ENCODE measurements around the gene NCKAP5. TPM values are rescaled to one million over a fixed set of nuclear protein-coding genes. Genes with fewer than 3 reads are reported as not detected.

The NCKAP5 gene
- total and polyA plus RNA-seq, 10 donors, result 0.39 to 6.0 (median 3.3) TPM

- no peaks in the 10 kb centered on the region for H3K4me1 ChIP-seq
- no peaks in the 10 kb centered on the region for H3K36me3 ChIP-seq
- H3K27ac ChIP-seq, result no peak overlapping the region
- no peaks in the 10 kb centered on the region for H3K9me3 ChIP-seq
- DNase-seq, result no peak
- intact Hi-C loops (cut with DNase I; ENCODE audit: low total_unique reads), result no loop called here
- TF ChIP-seq POLR2A (IDR thresholded peaks at IDR 0.05) (no peak), CTCF (IDR thresholded peaks at IDR 0.05 in 8 of 11, conservative IDR thresholded peaks at IDR 0.05 in 3 of 11) (no peak), POLR2AphosphoS5 (IDR thresholded peaks at IDR 0.05) (no peak)
- no peak overlapping the region for H3K4me3 ChIP-seq
- H3K27me3 ChIP-seq (replicated peaks in 1 of 7), result no peaks in the 10 kb centered on the region
- 76 to 85% (median 78%) methylated on average over 3 of the region's 3 CpGs for WGBS, 5 donors
Observed at GRCh38 chr2:133061874-133062593, 506.2 kb downstream of the NCKAP5 start.

GRCh38 chr2:133054297-133054696 is 514.0 kb downstream of the NCKAP5 start:
- no peak for TF ChIP-seq CTCF (IDR thresholded peaks at IDR 0.05 in 8 of 11, conservative IDR thresholded peaks at IDR 0.05 in 3 of 11)
- no peak for TF ChIP-seq POLR2A (IDR thresholded peaks at IDR 0.05)
- no peak for TF ChIP-seq POLR2AphosphoS5 (IDR thresholded peaks at IDR 0.05)
- Histone ChIP-seq H3K36me3 (no peaks in the 10 kb centered on the region), H3K27me3 (replicated peaks in 1 of 7) (no peaks in the 10 kb centered on the region), H3K4me1 (no peaks in the 10 kb centered on the region), H3K27ac (no peak overlapping the region), H3K9me3 (no peaks in the 10 kb centered on the region), H3K4me3 (no peak overlapping the region)
- WGBS, 5 donors, result 42 to 55% (median 49%) methylated on average over 3 of the region's 3 CpGs
- DNase-seq, result no peak
- intact Hi-C loops (cut with DNase I; ENCODE audit: low total_unique reads), result no loop called here

- no peak overlapping the region for H3K4me3 ChIP-seq
- H3K27ac ChIP-seq, result no peak overlapping the region
- no peaks in the 10 kb centered on the region for H3K27me3 ChIP-seq (replicated peaks in 1 of 7)
- H3K4me1 ChIP-seq, result no peaks in the 10 kb centered on the region
- H3K36me3 ChIP-seq, result no peaks in the 10 kb centered on the region
- WGBS, 5 donors, result 68 to 73% (median 71%) methylated on average over 3 of the region's 3 CpGs
- intact Hi-C loops (cut with DNase I; ENCODE audit: low total_unique reads), result no loop called here
- DNase-seq, result no peak
- TF ChIP-seq CTCF (IDR thresholded peaks at IDR 0.05 in 8 of 11, conservative IDR thresholded peaks at IDR 0.05 in 3 of 11) (no peak), POLR2AphosphoS5 (IDR thresholded peaks at IDR 0.05) (no peak), POLR2A (IDR thresholded peaks at IDR 0.05) (no peak)
- no peaks in the 10 kb centered on the region for H3K9me3 ChIP-seq
Observed at GRCh38 chr2:133053541-133053940, 514.7 kb downstream of the NCKAP5 start.

DNA sequence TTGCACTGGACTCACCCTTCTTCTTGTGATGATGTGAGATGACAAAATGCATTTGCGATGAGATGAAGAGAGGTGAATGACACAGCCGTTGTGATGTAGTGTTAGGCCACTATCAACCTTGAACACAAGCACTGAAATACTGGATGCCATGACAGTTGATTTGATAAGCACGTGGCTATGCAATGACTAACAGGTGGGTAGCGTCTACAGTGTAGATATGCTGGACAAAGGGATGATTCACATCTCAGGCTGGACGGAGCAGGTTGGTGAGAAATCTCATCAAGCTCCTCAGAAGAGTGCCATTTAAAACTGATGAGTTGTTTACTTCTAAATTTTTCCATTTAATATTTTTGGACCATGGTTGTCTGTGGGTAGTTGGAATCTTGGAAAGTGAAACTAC is 522.5 kb downstream of the NCKAP5 start:
- H3K27me3 ChIP-seq (replicated peaks in 1 of 7), result no peaks in the 10 kb centered on the region
- DNase-seq, result no peak
- no peaks in the 10 kb centered on the region for H3K36me3 ChIP-seq
- no peak overlapping the region for H3K27ac ChIP-seq
- intact Hi-C loops (cut with DNase I; ENCODE audit: low total_unique reads), result no loop called here
- no peaks in the 10 kb centered on the region for H3K4me1 ChIP-seq
- TF ChIP-seq POLR2A (IDR thresholded peaks at IDR 0.05) (no peak), CTCF (IDR thresholded peaks at IDR 0.05 in 8 of 11, conservative IDR thresholded peaks at IDR 0.05 in 3 of 11) (no peak), POLR2AphosphoS5 (IDR thresholded peaks at IDR 0.05) (no peak)
- WGBS, 5 donors, result 87 to 94% (median 89%) methylated on average over 5 of the region's 5 CpGs
- no peaks in the 10 kb centered on the region for H3K9me3 ChIP-seq
- no peak overlapping the region for H3K4me3 ChIP-seq

Data from spleen (tissue), 11 donors.